ENCODE results near the gene KCNG2.

GRCh38 chr18:79800371-79801180 lies 2.8 kb downstream of the KCNG2 start:
- no peak for TF ChIP-seq CTCF (conservative IDR thresholded peaks at IDR 0.05; ENCODE audit: low read length)
- no peak for TF ChIP-seq EZH2phosphoT487 (IDR thresholded peaks at IDR 0.05; ENCODE audit: borderline replicate concordance, low read depth, low read length)

Measured in OCI-LY7 (cell line).